Renal pelvis (tissue), 4 donors: ENCODE results near the gene FSTL4. TPM values are rescaled to one million over a fixed set of nuclear protein-coding genes. Genes with fewer than 3 reads are reported as not detected.
"Not testable (repeated sequence)": the region's sequence is repeated elsewhere in the genome, so short reads cannot be mapped to it uniquely, and the experiment has no call there.

Source experiments
- DNase-seq: peaks from one replicate; pipeline ENCODE4 v3.0.0-alpha.2; 2013
- polyA plus RNA-seq, 3 donors: library from polyadenylated mRNA; unstranded; fragments of 120-200 nt; gene quantifications; one replicate each; pipeline ENCODE4 v1.2.1, GENCODE V29; 2013; ENCODE audit not compliant: insufficient read length in 3 of 3

The FSTL4 gene
- polyA plus RNA-seq, 3 donors, result 0.68 to 1.5 (median 0.76) TPM

DNA sequence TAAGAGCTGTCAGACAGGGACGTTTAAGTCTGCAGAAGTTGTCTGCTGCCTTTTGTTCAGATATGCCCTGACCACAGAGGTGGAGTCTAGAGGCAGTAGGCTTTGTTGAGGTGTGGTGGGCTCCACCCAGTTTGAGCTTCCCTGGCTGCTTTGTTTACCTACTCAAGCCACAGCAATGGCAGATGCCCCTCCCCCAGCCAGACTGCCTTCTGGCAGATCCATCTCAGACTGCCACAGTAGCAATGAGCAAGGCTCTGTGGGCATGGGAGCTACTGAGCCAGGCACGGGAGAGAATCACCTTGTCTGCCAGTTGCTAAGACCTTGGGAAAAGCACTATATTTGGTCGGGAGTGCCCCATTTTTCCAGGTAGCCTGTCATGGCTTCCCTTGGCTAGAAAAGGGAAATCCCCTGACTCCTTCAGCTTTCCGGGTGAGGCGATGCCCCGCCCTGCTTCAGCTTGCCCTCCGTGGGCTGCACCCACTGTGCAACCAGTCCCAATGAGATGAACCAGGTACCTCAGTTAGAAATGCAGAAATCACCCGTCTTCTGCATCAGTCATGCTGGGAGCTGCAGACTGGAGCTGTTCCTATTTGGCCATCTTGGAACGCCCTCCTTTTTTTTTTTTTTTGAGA is 441.5 kb downstream of the FSTL4 start:
- DNase-seq, result not testable (repeated sequence)

DNA sequence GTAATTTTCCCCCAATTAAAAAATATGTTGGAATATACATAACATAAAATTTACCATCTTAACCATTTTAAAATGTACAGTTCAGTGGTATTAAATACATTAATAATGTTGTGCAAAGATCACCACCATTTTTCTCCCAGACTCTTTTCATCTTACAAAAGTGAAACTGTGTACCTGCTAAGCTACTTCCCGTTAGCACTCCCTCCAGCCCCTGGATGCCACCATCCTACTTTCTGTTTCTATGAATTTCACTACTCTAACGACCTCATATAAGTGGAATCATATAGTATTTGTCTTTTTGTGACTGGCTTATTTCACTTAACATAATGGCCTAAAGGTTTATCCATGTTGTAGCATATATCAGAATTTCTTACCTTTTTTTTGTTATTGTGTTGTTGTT is 447.6 kb downstream of the FSTL4 start:
- no peak for DNase-seq

DNA sequence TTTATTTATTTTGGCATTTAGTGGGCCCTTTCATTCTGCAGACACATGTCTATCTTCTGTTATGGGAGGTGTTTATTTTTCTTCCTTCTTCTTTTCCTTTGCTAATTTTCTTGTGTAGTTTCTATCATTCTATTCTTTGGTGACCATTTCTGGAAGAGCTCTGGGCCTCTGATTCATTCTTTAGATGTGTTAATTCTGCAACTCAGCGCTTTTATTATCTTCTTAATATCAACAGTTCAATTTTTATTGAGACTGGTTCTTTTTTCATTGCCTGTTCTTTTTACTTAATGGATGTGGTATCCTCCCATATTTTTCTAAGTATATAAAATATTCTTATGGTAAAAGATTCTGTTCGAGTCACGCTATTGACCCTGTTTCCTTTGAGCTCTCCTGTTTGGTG is 448.5 kb downstream of the FSTL4 start:
- DNase-seq, result no peak

DNA sequence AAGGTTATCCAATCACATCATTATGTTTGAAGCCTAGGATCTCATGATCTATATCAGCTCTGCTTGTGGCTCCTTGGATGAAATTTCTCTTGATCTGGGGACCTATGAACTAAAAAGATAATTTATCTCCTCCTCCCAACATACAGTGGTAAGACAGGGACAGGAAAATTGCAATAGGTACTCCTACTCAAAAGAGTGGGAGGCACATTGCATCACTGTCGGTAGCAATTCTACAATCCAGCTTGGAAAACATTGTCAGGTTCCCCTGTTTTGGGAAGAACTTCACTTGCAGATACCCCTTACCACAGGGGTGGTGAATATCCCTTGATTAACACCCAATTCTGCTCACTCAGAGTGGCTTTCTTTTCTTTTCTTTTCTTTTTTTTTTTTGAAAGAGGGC is 452.8 kb downstream of the FSTL4 start:
- no peak for DNase-seq

DNA sequence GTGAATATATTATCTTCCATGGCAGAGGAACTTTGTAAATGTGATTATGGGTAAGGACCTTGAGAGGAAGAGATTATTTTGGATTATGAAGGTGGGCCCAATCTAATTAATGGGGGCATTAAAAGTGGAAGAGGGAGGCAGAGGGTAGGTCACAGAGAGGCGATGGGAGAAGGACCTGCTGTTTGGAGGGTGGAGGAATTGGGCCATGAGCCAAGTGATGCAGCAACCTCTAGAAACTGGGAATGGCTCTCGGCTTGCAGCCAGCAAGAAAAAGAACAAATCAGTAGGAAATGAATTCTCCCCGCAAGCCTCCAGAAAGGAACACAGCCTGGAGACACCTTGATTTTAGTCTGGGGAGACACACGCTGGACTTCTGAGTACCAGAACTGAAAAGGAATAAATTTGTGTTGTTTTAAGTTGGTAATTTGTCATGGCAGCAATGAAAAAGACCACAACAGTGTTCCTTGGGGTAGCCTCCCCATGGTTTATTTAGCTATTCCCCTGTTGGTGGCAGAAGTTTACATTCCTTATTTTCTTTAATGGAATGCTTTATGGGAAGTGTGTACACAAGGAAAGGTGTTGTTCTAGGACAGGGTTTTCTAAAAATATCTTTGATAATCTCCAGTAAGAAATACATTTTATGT is 456.9 kb downstream of the FSTL4 start:
- no peak for DNase-seq

DNA sequence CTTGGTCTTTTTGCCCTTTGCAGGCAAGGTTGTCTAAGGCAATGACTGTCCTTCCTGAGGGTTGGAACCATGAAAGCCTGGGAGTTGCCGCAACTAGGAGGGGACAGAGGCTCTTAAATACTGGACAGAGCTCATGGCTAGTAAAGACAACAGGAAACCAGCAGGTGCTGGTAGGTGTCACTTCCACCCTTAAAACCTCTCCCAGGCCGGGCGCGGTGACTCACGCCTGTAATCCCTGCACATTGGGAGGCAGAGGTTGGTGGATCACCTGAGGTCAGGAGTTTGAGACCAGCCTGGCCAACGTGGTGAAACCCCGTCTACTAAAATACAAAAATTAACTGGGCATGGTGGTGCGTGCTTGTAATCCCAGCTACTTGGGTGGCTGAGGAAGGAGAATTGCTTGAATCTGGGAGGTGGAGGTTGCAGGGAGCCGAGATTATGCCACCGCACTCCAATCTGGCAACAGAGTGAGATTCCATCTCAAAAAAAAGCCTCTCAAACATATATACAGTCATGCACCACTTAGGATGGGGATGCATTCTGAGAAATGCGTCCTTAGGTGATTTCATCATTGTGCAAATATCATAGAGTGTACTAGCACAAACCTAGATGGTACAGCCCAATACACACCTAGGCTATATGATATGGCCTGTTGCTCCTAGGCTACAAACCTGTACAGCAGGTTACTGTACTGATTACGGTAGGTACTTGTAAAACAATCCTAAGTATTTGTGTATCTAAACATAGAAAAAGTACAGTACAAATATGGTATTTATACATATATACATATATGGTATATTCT is 457.9 kb downstream of the FSTL4 start:
- DNase-seq, result no peak

DNA sequence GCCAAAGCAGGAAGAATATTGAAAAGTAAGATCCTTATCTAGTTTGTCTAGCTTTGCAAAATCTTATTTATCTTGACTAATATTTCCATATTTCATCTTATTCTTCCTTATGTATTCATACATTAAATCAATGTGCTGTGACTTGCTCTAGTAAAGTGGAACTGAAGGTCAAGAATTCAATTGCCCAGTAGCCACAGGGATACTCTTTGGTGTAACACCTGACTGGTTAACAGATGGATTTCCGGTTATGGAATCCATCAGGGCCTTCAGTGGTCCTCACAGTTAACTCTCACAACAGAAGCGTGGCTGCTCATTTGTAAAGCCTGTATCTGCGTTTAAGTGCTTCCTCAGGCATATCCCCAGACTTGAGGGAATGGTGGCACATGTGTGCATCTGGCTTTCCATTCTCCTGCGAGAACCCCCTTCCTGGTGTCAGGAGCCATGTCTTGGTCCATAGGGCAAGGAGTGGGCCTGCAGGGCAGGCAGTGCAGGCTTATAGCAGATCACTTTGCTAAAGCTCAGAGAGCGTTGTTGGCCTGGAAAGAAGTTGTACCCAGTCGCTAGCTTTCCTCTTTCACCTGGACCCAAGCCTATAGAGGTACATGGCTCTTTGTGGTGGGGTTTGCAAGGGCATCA is 461.3 kb downstream of the FSTL4 start:
- DNase-seq, result no peak

DNA sequence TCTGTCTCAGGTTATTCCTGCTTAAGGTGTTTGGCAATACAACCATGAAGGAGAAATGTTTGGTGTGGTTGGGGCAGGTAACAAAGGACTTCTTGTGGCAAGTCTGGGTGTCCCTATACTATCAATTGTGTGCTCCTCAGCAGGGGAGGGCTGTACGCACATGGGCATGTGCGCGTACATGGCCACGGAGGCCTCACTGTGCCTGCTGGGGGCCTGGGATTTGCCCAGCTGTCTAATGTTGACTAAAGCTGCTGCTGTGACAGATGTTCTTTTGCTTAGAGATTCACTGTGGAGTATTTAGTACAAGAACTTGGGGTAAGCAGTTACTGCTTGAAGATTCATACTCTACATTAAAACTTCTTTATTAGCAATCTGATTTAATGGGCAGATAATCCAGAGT is 463.0 kb downstream of the FSTL4 start:
- no peak for DNase-seq

DNA sequence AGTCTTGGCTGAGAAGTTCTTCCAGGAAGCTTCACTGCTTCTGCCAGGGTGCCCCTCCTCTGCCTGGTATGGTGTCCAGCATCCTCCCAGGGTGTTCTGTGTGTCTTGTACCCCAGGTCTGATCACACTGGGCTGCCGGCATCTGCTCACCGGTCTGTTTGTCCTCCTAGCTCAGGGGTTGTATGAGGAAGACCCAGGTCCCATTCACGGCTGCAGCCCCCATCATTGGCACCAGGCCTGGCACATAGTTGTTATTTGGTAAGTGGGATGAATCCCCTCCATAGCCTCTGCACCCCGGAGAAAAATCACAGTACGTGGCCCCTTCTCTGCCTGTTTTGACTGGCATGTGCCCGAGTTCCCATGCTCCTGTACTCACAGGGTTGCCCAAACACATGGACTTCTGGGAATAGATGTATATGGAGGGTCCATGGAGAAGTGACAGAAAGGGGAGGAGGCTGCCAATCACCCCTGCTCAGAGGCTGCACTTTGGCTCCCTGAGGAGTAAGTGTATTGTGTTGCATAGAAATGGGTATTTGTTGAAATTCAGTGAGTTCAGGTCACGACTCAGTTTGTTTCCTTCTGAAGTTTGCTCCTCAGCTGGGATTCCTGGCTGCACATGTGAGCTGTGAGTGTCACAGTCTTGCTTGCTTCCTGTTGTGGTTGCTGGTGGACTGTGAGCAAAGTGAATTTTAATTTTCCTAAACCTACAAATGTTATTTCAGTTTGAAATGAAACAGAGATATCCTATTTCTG is 464.4 kb downstream of the FSTL4 start:
- DNase-seq, result no peak

DNA sequence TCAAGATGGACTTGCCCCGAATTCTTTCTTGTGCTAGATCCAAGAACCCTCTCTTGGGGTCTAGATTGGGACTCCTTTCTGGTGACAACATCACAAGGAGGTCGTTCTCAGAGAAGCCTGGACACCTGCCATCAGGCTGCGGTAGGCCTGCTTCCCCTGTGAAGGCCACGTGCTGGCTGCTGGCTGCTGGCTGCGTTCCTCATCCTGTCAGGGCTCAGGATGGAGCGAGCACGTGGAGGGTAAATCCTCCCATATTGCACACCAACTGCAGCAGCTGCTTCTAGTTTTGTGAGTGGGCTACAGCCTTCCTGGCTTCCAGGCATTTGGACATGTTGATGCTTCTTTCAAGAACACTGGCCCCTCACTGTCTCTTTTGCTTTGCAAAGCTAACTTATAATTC is 464.9 kb downstream of the FSTL4 start:
- DNase-seq, result no peak
